NCI-H1417 treated with DMSO at 0.1 percent for 48 hours (cell line): ENCODE data around the gene DNM2.
"Not testable (repeated sequence)": the region's sequence is repeated elsewhere in the genome, so short reads cannot be mapped to it uniquely, and the experiment has no call there.

ENCODE experiments used
- DNase-seq: peaks from one replicate; lab custom pipeline; 2025; lab: John Stamatoyannopoulos, UW

The DNM2 gene

DNA sequence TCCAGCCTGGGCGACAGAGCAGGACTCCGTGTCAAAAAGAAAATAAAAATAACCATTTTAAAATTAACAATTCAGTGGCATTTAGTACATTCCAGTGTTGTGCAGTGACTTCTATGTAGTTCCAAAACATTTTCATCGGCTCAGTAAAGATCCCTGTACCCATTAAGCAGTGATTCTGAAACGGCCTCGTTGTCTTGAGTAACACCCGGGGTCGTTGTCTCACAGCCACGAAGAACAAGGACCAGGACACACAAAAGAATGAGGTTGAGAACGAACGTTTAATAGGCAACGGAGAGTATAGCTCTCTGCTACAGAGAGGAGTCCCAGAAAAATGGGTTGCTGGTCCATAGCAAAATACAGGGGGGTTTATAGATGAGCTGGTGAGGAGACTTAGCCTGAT lies 120.5 kb downstream of the DNM2 start:
- no peak for DNase-seq

DNA sequence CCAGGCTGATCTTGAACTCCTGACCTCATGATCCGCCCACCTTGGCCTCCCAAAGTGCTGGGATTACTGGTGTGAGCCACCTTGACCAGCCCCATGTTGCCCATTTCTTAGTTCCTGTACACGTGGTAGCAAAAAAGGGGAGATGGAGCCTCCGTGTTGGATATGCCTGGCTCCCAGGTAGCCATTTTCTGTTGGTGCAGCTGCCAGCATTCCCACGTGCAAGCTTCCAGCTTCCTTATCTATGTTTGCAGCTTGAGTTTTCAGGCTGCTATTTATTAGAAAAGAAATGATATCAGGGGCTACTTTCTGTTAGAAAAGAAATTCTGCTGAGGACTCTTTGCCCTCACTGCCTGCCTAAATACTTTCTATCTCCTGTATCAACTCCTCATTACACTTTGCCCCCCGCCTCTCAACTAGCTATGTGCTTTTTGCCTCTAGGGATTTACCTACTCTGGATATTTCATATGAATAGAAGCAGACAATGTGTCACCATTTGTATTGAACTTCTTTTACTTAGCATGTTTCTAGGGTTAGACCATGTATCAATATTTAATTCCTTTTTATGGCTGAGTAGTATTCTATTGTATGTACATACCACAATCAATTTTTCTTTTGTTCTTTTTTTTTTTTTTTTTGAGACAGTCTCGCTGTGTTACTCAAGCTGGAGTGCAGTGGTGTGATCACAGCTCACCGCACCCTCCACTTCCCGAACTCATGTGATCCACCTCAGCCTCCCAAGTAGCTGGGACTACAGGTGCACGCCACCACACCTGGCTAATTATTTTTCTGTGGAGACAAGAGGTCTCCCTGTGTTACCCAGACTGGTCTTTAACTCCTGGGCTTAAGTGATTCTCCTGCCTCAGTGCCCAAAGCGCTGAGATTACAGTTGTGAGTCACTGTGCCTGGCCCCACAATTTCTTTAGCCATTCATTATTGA lies 121.5 kb downstream of the DNM2 start:
- DNase-seq: no peak

DNA sequence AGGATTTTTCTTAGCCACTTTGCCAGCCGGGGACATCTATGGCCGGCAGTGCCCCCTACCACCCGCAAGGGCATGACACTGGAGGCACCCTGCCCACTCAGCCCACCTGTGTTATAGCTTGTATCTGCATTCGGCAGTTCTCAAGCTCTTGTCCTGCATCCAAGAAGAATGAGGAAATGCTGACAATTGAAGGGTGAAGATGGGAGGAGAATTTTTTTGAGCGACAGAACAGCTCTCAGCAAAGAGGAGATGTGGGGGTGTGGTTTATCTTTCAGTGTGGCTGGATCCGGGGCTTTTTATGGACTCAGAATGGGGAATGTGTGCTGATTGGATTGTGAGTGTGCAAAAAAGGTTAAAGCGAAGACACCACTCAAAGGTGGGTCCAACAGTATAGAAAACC lies 124.9 kb downstream of the DNM2 start:
- no peak for DNase-seq

DNA sequence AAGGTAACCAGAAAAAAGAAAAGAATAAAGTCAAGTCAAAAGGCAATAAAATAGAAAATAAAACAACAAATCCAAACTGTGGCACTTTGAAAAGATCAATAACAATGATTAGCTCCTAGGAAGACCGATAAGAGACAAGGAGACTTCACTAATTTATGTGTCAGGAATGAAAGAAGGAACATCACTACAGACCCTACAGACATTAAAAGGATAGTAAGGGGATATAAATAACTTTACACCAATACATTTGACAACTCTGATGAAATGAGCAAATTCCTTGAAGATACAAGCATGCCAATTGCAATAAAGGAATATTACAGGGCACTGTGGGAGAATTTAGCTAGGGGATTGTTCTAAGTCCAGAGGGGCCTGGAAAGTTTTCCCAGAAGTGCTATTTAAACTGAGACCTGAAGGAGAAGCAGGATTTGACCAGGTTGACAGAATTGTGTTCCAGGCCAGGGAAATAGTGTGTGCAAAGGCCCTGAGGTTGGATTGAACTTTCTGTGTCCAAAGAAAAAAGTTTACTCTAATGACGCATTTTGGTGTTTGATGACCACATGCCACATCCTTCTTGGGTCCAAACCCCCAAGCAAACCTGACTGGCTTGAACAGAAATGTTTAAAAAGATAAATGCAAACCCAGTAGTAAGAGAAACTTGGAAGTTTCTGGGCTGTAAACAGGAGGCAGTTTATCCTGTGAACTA lies 128.8 kb downstream of the DNM2 start:
- DNase-seq: no peak

DNA sequence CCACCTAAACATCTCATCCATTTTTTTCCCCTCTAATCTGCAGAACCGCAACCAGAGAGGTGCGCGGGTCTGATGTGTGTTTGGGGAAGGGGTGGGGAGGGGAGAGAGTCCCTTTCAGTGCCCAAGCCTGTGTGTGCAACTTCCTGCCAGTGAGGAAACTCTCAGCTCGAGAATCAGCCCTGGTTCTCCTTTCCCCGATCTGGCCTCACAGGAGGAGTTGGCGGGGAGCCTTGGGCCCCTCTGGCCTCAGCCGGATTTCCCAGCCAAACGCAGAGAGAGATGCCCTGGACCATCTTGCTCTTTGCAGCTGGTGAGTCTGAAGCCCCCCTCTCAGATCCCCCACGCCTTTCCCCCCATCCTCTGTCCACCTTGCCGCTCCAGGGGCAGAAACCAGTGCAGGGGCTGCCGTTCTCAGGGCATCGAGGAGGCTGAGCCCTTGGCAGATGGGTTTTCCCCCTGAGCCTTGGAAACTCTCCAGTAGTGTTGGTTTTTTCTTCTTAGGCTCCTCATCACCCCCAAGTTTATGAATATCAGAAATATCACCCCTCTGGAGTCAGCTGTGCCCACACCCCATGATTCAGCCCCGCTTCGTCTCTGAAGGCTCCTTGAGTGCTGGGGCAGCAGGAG lies 130.5 kb downstream of the DNM2 start, which contains the start of gene C19orf38:
Gene C19orf38 (plus strand): TSS at position 186 of the 627 bp plus-strand sequence. CDS start 94 bp downstream, at position 280.
- DNase-seq: no peak

DNA sequence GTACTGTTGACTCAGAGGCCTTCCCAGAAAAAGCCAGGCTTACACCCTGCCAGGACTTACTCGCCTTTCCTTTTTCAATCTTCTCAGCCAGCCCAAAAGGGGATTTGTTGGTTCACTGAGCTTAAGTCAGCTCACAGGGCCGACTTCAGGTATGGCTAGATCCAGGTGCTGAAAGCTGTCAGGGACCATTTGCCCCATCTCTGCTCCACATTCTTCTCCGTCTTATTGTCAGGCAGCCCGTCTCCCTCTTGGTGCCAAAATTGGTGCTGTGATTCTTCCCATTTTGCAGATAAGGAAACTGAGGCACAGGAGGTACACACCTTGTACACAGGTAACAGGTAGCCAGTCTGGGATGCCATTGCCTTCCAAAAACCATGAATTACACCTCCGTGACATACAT lies 132.8 kb downstream of the DNM2 start:
- no peak for DNase-seq

DNA sequence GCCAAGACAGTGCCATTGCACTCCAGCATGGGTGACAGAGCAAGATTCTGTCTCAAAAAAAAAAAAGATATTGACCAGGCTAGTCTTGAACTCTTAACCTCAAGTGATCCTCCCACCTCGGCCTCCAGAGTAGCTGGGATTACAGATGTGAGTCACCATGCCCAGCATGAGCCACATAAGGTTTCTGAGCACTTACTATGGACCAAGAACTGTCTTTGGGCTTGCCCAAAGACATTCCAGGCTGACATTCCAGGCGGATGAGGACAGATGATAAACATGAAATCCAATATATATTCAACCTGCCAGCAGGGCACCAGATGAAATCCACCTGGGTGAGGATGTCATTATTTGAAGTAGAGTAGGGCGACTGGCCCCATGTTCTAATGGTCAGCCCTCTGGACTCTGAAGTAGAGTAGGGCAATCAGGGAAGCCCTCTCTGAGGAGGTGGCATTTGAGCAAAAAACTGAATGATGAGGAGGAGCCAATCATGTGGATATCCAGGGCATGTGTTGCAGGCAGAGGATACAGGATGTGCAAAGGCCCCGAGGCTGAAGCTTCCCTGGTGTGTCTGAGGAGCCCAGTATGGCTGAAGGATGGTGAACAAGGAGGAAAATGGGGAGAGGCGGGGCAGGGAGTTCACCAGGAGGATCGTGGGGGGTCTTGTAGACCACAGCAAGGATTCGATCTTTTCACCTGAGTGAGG lies 134.4 kb downstream of the DNM2 start:
- DNase-seq: no peak

DNA sequence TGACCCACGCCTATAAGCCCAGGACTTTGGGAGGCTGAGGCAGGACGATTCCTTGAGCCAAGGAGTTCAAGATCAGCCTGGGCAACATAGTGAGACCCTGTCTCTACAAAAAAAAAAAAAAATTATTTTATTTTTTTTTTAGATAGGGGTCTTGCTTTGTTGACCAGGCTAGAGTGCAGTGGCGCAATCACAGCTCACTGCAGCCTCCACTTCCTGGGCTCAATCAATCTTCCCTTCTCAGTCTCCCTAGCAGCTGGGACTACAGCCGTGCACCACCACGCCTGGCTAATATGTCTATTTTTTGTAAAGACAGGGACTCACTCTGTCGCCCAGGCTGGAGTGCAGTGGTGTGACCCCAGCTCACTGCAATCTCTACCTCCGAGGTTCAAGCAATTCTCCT lies 135.1 kb downstream of the DNM2 start:
- no peak for DNase-seq

DNA sequence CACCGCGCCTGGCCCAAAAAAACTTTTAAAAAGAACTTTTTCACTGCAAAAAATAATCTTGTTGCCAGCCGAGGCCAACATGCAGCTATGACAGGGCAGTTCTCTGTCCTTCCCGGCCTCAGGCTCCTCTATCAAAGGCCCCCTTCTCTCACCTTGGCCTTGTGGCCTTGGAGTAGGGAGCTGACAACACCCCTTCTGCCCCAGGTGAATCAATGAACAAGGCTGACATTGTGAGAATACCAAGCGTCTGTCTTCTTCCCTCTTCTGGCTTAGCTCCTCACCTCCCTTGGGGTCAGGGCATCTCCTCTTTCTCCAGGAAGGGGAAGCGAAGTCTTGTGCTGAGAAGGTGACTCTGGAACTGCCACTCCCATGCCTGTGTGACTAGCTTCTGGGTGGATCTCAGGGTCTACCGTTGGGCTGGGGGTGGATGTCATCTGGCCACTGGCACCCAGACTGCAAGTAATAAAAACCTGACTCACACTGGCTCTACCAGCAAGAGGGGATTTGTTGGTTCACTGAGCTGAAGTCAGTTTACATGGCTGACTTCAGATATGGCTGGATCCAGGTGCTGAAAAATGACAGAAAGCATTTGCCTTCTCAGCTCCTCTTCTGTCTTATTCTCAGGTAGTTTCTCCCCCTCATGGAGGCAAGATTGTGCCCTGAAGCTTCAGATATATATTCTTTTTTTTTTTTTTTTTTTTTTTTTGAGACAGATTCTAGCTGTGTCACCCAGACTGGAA lies 136.6 kb downstream of the DNM2 start:
- DNase-seq: no peak

DNA sequence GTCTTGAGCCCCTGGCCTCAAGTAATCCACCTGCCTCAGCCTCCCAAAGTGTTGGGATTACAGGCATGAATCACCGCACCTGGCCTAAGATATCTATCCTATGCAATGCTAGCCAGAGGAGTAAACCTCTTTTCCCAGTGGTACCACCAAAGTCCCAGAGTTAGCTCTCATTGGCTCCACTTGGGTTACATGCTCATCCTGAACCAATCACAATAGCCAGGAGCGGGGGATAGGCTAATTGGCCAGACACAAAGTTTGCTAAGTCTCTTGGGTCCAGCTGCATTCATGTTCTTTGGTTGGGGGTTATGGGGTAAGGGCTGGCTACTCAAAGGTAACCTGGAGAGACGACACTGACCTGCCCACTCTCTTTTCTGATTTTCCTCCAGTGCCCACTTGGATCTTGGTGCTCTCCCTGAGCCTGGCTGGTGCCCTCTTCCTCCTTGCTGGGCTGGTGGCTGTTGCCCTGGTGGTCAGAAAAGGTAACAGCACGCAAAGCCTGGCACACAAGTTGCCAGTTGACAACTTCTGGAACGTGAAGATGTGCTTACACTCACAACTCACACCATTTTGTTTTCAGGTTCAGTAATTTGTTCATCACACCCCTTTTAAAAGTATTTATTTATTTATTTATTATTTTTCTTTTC lies 138.1 kb downstream of the DNM2 start:
- no peak for DNase-seq

DNA sequence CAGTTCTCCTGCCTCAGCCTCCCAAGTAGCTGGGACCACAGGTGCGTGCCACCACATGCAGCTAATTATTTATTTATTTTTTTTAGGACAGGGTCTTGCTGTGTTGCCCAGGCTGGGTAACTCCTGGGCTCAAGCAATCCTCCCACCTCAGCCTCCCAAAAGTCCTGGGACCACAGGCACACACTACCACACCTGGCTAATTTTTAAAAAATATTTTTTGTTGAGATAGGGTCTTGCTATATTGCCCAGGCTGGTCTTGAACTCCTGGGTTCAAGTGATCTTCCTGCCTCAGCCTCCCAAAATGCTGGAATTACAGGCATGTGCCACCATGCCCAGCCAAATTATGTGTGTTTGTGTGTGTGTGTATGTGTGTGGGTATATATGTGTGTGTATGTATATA lies 139.0 kb downstream of the DNM2 start:
- not testable (repeated sequence) for DNase-seq

DNA sequence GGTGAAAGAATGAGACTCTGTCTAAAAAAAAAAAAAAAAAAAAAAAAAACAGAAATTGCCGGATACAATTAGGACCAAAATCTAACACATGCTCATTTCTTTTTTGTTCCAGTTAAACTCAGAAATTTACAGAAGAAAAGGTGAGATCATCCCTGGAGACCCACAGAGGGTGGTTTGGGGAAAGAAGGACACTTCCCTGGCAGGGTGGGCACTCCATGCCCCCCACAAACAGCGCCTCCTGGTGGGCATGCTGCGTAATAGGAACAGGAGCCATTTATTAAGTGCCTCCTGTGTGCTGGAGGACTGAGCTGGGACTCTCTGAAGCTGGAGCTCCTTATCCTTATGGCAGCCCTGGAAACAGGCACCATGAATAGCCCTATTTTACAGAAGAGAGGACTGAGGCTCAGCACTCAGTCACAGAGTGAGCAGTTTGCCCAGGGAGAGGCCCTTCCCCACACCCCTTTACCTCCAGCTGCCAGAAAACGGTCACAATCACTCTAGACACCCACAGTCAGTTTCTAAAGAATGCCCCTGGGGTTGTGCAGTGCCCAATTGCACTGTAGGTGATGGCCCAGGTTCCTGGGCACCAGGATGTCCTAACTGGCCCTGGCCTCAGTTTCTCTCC lies 140.4 kb downstream of the DNM2 start:
- no peak for DNase-seq

DNA sequence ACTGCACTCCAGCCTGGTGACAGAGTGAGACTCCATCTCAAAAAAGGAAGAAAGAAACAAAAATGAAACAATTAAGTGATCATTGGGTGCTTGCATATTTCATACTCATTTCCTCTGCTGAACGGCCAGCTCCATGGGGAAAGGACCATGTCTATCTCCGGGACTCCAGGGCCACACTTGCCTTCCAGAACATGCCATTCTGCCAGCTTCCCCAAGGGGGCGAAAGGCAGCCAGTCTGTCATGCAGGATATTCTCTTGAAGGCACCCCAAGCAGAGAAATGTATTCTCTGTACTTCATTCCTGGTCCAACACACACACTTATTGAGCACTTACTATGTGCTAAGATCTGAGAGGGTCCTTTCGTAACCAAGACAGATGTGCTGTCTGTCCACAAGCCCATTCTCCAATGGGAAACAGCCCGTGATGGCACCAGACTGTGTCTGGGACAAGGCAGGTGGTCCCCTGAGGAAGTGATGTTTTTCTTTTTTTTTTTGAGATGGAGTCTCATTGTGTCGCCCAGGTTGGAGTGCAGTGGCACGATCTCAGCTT lies 143.3 kb downstream of the DNM2 start:
- DNase-seq: no peak

DNA sequence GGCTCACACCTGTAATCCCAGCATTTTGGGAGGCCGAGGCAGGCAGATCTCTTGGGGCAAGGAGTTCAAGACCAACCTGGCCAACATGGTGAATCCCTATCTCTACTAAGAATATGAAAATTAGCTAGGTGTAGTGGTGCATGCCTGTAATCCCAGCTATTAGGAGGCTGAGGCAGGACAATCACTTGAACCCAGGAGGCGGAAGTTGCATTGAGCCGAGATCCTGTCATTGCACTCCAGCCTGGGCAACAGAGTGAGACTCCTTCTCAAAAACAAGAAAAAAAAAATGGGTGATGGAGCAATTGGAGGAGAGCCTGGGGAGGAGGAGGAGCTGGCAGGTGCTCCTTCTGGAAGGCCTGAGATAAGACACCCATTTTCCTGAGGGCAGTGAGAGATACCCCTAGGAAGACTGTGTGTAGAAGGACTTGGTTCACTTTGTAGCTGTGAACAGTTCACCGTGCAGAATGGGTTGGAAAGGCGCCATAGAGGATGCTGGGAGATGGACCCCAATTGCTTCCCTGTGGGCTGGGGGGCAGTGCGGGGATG lies 144.8 kb downstream of the DNM2 start:
- no peak for DNase-seq

DNA sequence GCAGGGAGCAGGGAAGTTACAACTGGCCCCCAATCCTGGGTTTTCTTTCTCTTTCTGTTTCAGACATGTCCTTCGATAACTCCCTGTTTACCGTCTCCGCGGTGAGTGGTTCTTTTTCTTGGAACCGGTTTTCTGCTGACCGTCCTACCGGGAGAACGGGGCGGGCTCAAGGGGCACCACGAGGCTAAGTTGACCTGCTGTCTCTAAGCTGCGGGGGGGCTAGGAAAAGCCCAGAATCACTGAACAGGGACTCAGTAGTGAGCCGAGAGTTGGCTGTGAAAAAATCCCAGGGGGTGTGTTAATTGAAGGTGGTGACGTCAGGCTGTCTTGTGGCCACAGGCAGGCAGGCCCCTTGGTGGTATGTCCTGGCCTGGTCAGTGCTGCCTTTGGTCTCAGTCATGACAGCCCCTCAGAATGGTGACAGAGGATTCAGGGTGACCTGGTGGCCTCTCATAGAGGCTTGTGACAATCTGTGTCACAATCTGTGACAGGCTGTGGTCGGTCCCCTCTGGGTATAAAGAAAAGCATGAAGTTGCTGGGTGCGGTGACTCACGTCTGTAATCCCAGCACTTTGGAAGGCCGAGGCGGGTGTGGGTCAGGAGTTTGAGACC lies 145.3 kb downstream of the DNM2 start:
- DNase-seq: no peak

DNA sequence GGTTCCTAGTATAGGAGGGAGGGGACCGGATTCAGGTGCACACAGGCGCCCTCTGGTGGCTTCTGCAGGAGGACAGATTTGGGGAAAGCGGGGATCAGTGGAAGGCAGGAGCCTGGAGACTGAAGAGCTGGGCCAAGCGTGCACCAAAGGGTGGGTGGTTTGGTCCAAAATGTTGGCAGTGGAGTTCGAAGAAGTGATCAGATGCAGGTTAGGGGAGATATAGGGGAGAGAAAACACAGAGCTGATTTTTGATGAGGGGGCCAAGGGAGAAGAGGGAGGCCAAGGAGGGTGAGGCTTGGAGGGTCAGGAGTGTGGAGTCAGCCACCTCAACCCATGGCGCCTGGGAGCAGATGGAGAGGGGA lies 146.6 kb downstream of the DNM2 start:
- DNase-seq: peak; percentile 24

DNA sequence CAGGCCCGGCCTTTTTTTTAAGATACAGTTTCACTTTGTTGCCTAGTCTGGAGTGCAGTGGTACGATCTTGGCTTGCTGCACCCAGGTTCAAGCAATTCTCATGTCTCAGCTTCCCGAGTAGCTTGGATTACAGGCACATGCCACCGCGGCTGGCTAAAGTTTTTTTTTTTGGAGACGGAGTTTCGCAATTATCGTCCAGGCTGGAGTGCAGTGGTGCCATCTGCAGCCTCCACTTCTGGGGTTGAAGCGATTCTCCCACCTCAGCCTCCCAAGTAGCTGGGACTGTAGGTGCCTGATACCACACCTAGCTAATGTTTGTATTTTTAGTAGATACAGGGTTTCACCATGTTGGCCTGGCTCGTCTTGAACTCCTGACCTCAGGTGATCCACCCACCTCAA lies 148.6 kb downstream of the DNM2 start:
- no peak for DNase-seq

DNA sequence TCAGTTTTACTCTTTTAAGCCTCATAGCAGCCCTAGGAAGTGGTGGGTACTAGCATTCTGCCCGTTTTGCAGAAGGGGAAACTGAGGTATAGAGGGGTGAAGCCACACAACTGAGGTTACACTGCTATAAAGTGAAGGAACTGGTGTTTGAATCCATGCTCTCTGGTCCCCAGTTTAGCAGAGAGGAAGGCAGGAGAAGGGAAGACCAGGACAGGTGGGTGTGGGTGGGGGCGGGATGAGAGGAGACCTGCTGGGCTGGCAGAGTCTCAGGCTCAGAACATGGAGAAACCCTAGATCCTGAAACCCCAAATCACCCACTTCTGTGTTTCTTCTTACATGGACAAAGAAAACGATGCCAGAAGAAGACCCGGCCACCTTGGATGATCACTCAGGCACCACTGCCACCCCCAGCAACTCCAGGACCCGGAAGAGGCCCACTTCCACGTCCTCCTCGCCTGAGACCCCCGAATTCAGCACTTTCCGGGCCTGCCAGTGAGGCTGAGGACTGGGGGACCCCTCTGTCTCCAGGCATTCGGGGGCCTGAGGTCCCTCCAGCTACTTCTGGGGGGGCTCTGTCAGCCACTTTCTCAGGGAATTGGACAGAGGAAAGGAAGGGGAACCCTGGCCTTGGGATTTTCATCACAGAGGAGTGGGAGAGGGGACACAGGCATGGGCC lies 151.1 kb downstream of the DNM2 start:
- no peak for DNase-seq

DNA sequence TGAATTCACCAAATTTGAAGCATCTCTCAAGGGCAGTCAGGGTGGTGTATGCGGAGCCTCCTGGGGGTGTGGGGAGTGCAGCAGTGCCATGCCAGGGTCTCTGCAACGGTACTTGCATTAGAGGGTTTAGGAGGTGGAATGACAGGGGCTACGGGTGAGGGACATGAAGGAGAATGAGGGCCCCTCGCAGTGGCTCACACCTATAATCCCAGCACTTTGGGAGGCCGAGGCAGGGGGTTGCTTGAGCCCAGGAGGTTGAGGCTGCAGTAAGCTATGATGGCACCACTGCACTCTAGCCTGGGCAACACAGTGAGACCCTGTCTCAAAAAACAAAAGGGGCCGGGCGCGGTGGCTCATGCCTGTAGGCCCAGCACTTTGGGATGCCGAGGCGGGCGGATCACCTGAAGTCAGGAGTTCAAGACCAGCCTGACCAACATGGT lies 152.0 kb downstream of the DNM2 start:
- not testable (repeated sequence) for DNase-seq
